ENCODE measurements around the gene APOC4. TPM values are rescaled to one million over a fixed set of nuclear protein-coding genes. Genes with fewer than 3 reads are reported as not detected.

The APOC4 gene
- total RNA-seq, 1 experiment from 2014 or later = not detected

GRCh38 chr19:44905437-44906160 is 36.4 kb upstream of the APOC4 start, which contains the start of gene APOE (continued):
- TF ChIP-seq STAT6 (CRISPR knock-in tag; conservative IDR thresholded peaks at IDR 0.05; ENCODE audit: low read depth) = 0 out of 2 replicates have a peak, but pooled peaks have one; percentile 55
- no peak for TF ChIP-seq CDX4 (CRISPR knock-in tag; IDR thresholded peaks at IDR 0.05; ENCODE audit: borderline replicate concordance)
- no peak for TF ChIP-seq MXD4 (CRISPR knock-in tag; IDR thresholded peaks at IDR 0.05; ENCODE audit: borderline replicate concordance)
- TF ChIP-seq ARID4B (CRISPR knock-in tag; IDR thresholded peaks at IDR 0.05; ENCODE audit: borderline replicate concordance) = 0 out of 2 replicates have a peak, but pooled peaks have one; percentile 15
- TF ChIP-seq ZNF512 (CRISPR knock-in tag; IDR thresholded peaks at IDR 0.05; ENCODE audit: borderline replicate concordance) = no peak
- TF ChIP-seq ETV6 (CRISPR knock-in tag; IDR thresholded peaks at IDR 0.05) = peak; percentile 64
- TF ChIP-seq ZNF281 (CRISPR knock-in tag; IDR thresholded peaks at IDR 0.05) = no peak; the same call in none of the 2 replicates
- TF ChIP-seq ZNF138 (CRISPR knock-in tag; conservative IDR thresholded peaks at IDR 0.05) = no peak
- no peak for TF ChIP-seq FOXP4 (CRISPR knock-in tag; IDR thresholded peaks at IDR 0.05)
- TF ChIP-seq IRF1 (CRISPR knock-in tag; IDR thresholded peaks at IDR 0.05) = no peak
- peak; percentile 72; the same call in 1 of the 2 replicates for TF ChIP-seq TEAD1 (CRISPR knock-in tag; IDR thresholded peaks at IDR 0.05)
- no peak for TF ChIP-seq MYBL2 (CRISPR knock-in tag; IDR thresholded peaks at IDR 0.05)
- TF ChIP-seq SOX15 (CRISPR knock-in tag; IDR thresholded peaks at IDR 0.05) = no peak
- TF ChIP-seq ZMAT4 (CRISPR knock-in tag; IDR thresholded peaks at IDR 0.05) = no peak
- 0 out of 2 replicates have a peak, but pooled peaks have one; percentile 24 for TF ChIP-seq E2F5 (CRISPR knock-in tag; IDR thresholded peaks at IDR 0.05)
- no peak for TF ChIP-seq NR2C2 (CRISPR knock-in tag; IDR thresholded peaks at IDR 0.05)
- no peak for TF ChIP-seq ZNF425 (CRISPR knock-in tag; conservative IDR thresholded peaks at IDR 0.05)
- TF ChIP-seq SMAD3 (CRISPR knock-in tag; IDR thresholded peaks at IDR 0.05; ENCODE audit: borderline replicate concordance) = no peak
